Measurements from ENCODE around the gene VSIG2.

VSIG2 gene

DNA sequence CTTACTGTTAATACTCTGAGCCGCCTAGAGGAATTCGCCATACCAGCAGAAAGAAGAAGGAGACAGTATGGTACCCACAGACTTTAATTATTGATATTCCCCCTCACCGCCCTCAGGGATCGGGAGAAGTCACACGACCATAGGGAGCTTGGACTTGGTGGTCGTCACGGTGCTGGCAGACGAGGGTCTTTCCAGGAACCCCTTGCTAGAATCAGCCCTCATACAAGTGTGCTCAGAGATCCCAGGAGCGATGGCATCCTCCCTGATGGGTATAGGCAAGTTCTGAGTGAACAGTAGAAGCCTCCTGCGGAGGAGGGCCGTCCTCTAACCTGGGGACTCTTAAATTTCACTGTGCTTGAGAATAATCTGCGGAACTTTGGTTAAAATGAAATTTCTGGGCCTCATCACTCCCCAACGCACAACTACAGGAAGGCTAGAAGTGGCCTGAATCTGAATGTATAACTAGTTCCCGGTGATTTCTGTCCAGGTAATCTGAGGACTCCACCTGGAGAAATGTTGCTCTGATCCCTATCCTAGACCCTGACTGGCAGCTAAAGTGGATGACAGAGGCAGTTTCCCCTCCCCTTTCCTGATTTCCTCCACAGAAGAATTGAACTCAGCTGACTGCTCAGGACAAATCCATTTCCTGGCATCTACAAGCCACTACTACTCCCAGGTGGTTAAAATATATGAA lies 4.5 kb downstream of the VSIG2 start:
- no peak for FAIRE-seq

DNA sequence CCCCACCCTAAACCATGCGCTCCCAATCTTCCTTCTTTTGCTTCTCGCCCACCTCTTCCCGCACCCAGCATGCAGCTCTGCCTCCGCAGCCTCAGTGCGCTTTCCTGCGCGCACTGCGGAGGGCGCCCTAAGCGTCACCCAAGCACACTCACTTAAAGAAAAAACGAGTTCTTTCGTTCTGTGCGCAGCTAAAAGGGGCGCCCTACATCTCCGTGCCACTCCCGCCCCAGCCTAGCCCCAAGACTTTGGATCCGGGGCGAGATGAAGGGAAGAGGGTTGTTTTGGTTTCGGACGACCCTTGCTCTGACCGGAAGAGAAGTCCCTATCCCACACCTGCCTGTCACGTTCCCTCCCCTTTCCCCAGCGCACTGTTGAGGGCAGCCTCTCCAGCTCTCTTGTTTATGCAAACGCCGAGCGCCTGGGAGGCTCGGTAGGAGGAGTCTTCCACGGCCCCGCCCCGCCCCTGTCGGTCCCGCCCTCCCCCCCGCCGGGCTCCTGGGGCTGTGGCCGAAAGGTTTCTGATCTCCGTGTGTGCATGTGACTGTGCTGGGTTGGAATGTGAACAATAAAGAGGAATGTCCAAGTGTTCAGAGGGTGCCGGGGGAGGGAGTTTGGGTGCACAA lies 5.3 kb downstream of the VSIG2 start:
- no peak for FAIRE-seq

- FAIRE-seq: no peak
These were observed 6.0 kb downstream of the VSIG2 start for GRCh38 chr11:124745835-124746620.

GRCh38 chr11:124745270-124745834 lies 6.7 kb downstream of the VSIG2 start:
- FAIRE-seq: no peak

- no peak for FAIRE-seq
These were observed 9.0 kb downstream of the VSIG2 start for GRCh38 chr11:124743050-124743449.

- FAIRE-seq: no peak
These were observed 9.5 kb downstream of the VSIG2 start for GRCh38 chr11:124742555-124742954.

GRCh38 chr11:124740277-124740882 lies 11.7 kb downstream of the VSIG2 start:
- no peak for FAIRE-seq

DNA sequence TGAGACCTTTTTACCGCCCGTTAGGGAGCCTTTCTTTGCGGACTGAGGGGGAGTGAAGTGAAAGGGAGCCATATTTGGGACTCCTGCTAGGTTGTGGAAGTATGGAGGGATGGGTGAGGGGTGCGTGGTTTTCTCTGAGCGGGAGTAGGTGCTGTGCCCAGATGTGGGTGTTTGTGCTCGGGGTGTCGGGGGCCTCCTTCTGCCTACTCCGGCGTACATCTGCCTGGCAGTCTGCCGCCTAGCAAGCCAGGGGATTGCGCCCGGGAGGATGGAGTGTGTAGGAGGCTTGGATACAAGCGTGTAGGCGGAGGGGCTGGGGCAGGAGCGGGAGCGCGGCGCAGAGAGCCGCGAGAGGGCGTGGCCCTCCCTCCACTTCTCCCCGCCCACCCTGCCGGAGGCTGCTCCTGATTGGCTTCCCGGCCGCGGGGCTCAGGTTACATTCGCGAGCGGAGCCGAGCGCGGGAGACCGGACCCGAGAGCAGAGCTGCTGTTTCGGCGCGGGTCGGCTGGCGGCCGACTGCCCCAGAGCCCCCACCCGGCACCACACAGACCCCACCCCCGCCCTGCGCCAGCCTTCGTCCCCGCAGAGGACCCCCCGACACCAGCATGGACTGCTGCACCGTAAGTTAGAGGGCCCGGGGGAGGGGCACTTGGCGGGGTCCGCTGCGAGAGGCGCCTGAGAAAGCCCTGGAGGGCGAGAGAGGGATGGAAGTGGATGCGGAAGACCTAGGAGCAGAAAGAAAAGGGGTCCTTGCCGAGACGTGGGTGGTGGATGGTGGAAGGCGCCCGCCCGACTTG lies 12.4 kb downstream of the VSIG2 start, which contains the start of gene NRGN:
Gene NRGN (plus strand): TSS at position 464 of the 798 bp plus-strand sequence. CDS start 143 bp downstream, at position 607.
- FAIRE-seq: no peak

DNA sequence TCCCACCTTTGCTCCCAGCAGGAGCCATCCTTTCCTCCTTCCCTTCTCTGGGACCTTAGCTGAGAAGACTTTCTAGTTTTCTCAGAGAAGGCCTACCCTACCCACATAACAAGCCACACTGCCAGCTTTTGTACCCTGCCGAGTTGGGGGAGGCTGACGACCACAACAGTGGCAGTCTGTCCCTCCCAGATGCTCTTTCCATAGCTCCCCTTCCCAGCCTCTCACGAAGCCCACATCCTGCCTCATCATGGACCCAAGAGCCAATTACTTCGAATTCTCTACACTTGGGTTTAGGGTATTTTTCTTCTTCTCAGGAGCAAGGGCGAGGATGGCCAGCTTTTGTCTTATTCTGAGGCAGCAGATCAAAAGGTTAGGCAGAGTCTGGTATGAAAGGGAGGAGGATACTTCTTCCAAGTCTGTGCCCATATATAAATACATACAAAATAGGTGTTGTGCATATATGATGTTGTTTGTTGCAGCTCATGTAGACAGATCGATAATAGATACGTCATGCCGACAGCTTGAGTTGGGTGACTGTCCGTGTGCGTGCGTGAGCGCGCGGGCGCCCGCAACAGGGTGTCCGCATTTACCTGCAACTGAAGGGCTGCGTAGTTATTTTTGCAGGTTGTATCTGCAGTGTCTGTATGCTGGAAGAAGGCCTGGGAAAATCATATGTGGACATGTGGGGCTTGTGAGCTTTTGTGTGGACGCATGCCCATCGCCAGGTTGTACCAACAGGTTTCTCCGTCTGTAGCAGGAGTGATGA lies 13.2 kb downstream of the VSIG2 start:
- no peak for FAIRE-seq

DNA sequence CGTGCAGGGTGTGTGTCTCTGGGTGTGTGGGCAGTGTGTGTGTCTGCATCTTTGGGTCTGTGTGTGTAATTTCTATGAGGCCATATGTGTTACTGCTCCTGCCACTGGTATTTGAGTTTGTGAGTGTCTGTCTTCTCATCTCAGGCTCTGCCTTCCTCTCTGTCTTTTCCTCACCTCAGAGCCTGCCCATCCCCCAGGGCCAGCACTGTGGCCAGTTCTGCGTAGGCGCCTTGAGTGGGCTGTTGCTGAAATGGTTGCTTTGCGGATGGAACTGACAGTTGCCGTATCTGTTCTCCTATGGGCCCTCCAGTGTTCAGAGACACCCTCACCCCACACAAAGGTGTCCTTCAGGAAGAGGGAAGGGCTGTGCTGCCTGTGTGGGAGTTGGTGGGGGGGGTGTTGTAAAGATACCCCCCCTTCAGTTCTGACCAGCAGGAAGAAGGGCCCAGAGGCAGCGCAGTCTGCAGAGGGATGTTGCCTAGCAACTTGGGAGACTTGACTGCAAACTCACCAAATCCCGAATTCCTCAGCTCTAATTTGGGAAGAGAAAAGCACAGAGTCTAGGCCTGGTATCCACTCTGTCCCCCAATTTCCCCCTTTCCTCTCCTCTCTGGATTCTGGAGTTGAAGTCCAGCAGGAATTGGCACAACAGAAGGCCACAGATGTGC lies 14.3 kb downstream of the VSIG2 start:
- FAIRE-seq: no peak

- no peak for FAIRE-seq
These were observed 15.3 kb downstream of the VSIG2 start for GRCh38 chr11:124736736-124737135.

- no peak for FAIRE-seq
These were observed 19.8 kb downstream of the VSIG2 start for GRCh38 chr11:124732230-124732629.

DNA sequence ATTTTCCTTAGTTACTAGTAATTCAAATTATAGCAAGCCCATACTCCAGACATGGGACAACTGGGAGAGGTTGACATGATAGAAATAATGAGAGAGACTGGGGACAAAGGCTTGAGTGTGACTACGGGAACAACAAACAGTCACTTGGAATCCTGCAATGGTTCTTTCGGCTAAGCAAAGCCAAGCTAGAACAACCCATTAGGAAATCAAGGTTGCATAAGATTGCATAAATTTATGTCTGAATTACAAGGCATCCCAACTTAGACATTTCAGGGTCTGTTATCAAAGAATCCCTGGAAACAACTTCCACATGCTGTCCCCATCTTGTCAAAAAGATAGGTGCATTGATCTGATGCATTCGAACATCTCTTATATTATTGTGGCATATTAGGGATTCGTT lies 22.5 kb downstream of the VSIG2 start:
- FAIRE-seq: no peak

DNA sequence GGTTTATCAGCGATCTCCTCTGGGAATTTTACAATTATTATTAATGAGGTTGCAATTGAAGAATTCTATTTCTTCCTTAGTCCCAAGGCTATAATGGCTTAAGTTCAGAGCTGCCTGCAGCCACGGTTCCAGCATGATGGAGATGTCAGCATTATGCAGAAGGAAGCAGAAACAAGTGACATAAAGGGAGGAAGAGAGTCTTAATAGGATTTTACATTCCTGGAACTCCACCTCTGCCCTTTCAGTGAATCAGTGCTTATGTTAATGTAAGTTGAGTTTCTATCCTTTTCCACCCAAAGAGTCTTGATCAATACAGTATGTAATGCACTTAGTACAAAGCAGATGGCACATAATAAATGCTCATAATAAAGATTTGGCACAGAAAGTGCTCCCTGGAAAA lies 23.9 kb downstream of the VSIG2 start:
- FAIRE-seq: no peak

DNA sequence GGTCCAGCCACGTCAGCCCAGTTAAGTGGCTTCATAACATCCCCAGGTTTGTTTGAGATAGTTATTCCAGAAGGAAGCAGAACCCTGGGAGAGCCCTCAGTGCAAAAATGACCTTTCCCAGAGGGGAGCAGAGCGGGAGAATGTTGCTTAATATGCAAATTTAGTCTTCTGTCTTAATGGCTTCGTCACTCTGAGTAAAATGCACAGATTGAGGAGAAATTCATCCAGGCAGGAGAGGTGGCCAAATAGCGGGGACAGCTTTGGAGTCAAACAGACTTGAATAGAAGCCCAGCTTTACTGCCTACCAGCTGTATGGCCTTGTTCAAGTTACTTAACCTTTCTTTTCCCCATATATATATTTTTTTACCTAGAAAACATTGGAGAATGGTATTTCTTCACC lies 24.6 kb downstream of the VSIG2 start:
- FAIRE-seq: no peak

- FAIRE-seq: no peak
These were observed 26.3 kb downstream of the VSIG2 start for GRCh38 chr11:124725719-124726105.

GRCh38 chr11:124724979-124725718 lies 26.9 kb downstream of the VSIG2 start:
- FAIRE-seq: no peak

DNA sequence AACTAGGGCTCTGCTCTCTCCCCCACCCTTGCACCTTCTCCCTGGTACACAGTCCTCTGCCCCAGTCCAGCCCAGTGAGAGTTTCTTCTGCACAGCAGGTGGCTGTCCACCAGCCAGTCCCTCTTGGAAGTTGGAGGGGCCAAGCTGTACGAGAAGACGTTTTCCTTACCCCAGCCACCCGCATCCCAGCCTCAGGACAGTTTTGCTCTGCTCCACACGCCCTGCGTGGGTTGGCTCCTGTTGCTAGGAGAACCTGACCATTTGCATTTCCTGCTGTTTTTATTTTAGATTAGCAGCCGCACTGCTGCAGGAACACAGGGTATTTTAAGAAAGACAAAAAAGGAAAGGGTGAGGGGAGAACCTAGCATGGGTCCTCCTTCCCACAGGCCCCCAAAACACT lies 29.9 kb downstream of the VSIG2 start:
- no peak for FAIRE-seq

GRCh38 chr11:124719534-124719933 lies 32.5 kb downstream of the VSIG2 start:
- FAIRE-seq: no peak

DNA sequence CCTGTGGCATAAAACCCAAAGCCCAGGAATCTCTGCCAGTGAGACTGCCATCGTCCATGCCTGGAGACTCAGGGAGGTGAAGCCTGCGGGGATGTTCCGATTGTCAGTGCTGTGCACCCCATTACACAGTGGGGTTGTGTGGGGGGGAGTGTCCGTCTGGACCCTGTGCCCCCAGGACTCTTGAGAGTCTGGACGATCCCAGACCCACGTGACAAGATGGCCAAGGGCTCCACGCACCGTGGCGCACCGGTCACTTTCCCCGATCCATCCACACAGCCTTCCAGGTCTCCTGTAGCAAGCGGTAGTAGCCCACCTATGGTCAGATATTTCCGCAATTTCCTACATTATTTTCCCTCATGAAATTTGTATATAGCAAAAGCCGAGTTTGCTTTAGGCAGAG lies 33.3 kb downstream of the VSIG2 start:
- no peak for FAIRE-seq

Measured in endometrium (tissue), 2 donors.